ENCODE results near the gene CACNB1. TPM values are rescaled to one million over a fixed set of nuclear protein-coding genes. Genes with fewer than 3 reads are reported as not detected.

Gene CACNB1
- total RNA-seq, 2 donors from 2014 or later: 3.4 to 17.8 TPM

DNA sequence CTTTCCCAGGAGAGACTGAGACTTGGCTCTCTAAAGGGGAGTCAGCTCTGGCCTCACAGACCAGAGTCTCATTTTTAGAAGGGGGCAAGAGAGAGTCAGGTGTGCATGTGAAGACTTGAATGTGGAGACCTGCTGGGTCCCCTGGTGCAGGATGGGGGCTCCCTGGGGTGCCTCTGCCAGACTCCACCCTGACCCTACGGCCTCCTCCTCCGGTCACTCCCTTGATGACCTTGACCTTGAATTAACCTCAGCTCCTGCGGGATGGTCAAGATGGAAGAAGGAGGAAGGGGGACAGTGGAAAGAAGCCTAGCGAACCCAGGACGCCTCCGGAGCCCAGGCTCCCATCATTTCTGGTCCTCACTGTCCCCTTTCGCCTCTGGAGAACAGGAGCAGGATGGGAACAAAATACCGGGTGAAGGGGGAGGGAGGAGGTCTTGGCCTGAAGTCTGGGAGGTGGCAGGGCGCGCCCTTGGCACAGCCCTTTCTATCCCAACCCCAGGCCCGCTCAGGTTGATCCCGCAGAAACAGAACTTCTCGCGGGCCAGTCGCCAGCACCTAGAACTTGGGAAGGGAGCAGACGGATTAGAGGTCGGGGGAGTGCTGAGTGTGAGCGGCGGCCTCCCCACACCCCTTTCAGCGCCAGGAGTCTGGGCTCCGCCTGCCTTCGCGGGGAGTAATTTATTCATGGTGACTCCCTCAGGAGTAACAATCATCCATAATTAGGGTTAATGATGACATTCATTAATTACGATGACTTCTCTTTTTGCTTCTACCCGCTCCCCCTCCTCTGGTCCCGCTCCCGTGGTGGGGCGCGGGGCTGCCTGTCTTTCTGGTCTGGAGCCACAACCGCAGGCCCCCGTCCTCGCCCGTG, 26.7 kb upstream of the CACNB1 start:
- H3K4me1 ChIP-seq (replicated peaks): no peaks in the 10 kb centered on the region
- 63% methylated on average over 33 of the region's 33 CpGs for WGBS
- intact Hi-C loops (cut with DNase I): no loop called here
- TF ChIP-seq POLR2AphosphoS5 (IDR thresholded peaks at IDR 0.05): no peak
- TF ChIP-seq POLR2A (IDR thresholded peaks at IDR 0.05): no peak
- no peak for TF ChIP-seq CTCF (IDR thresholded peaks at IDR 0.05)
- peak overlapping the region in 1 of 2 donors; percentile 39 for H3K4me3 ChIP-seq
- H3K27me3 ChIP-seq (replicated peaks; ENCODE audit: insufficient read depth): peaks cover 8% of the 10 kb centered on the region
- no peaks in the 10 kb centered on the region for H3K9me3 ChIP-seq
- H3K36me3 ChIP-seq: no peaks in the 10 kb centered on the region
- DNase-seq (ENCODE audit: low spot score): no peak
- no peak overlapping the region for H3K27ac ChIP-seq

DNA sequence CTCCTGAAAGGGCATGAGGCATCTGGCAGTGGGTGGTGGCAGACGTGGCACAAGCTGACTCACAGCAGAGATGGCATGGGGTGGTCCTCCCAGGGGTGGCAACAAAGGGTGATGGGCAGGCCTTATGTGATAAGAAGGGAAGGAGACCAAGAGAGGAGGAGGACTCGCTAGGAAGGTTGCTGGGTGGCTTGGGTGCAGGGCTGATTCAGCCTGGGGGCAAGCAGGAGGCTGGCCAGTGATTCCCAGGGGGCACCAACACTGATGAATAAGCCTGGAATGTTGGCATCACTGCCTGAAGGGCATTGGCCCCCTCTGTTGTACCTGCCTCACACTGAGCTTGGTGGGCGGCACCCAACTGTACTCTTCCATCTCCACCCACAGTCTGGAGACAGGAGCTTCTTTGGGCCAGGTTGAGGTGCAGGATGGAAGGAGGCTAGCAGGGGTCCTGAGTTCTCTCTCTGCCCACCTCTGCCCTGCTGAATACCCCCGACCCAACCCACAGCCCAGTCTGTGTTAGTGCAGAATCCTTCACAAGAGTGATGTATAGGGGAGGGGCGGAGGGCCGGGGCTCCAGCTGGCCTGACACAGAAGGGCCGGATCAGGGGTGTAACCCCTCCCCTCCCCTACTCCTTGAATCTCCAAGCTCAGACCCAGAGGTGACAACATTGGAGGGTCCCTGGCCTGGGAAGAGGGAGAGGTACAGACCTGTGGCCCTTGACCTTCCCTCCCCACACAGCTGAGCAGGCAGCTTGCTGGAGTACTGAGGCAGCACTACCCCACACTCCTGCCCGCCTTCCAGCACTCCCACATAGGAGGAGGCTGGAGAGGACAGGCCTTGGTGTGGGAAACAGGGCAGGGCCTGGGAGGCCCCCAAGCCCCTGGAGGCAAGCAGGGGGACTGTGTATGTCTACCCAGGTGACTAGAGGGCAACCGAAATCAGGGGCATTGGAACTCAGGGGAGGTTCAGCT, 25.7 kb upstream of the CACNB1 start:
- Histone ChIP-seq H3K4me1 (replicated peaks) (no peaks in the 10 kb centered on the region), H3K9me3 (no peaks in the 10 kb centered on the region), H3K36me3 (no peaks in the 10 kb centered on the region), H3K27ac (no peak overlapping the region), H3K27me3 (replicated peaks; ENCODE audit: insufficient read depth) (peaks cover 8% of the 10 kb centered on the region), H3K4me3 (no peak overlapping the region)
- intact Hi-C loops (cut with DNase I): no loop called here
- 95% methylated on average over 9 of the region's 9 CpGs for WGBS
- TF ChIP-seq POLR2A (IDR thresholded peaks at IDR 0.05): no peak
- no peak for TF ChIP-seq POLR2AphosphoS5 (IDR thresholded peaks at IDR 0.05)
- no peak for TF ChIP-seq CTCF (IDR thresholded peaks at IDR 0.05)
- DNase-seq (ENCODE audit: low spot score): no peak

- H3K36me3 ChIP-seq: no peaks in the 10 kb centered on the region
- no peaks in the 10 kb centered on the region for H3K9me3 ChIP-seq
- no peak overlapping the region for H3K27ac ChIP-seq
- no peaks in the 10 kb centered on the region for H3K4me1 ChIP-seq (replicated peaks)
- H3K27me3 ChIP-seq (replicated peaks; ENCODE audit: insufficient read depth): peaks cover 8% of the 10 kb centered on the region
- DNase-seq (ENCODE audit: low spot score): peak; percentile 57
- intact Hi-C loops (cut with DNase I): no loop called here
- peak; percentile 44 for TF ChIP-seq POLR2AphosphoS5 (IDR thresholded peaks at IDR 0.05)
- no peak for TF ChIP-seq POLR2A (IDR thresholded peaks at IDR 0.05)
- WGBS: 39% methylated on average over 7 of the region's 7 CpGs
- H3K4me3 ChIP-seq: no peak overlapping the region
These were observed 24.7 kb upstream of the CACNB1 start for GRCh38 chr17:39222151-39222550.

- no peak overlapping the region for H3K4me3 ChIP-seq
These were observed 24.1 kb upstream of the CACNB1 start for GRCh38 chr17:39221572-39221971.

More at GRCh38 chr17:39221572-39221971, 24.1 kb upstream of the CACNB1 start:
- no peaks in the 10 kb centered on the region for H3K4me1 ChIP-seq (replicated peaks)
- no peak for TF ChIP-seq POLR2A (IDR thresholded peaks at IDR 0.05)
- no peak for TF ChIP-seq POLR2AphosphoS5 (IDR thresholded peaks at IDR 0.05)
- TF ChIP-seq CTCF (IDR thresholded peaks at IDR 0.05): no peak
- H3K9me3 ChIP-seq: no peaks in the 10 kb centered on the region
- no peak overlapping the region for H3K27ac ChIP-seq
- H3K27me3 ChIP-seq (replicated peaks; ENCODE audit: insufficient read depth): peaks cover 8% of the 10 kb centered on the region
- no peak for DNase-seq (ENCODE audit: low spot score)
- WGBS: 92% methylated on average over 6 of the region's 6 CpGs
- intact Hi-C loops (cut with DNase I): no loop called here
- H3K36me3 ChIP-seq: no peaks in the 10 kb centered on the region
